GM12891 (cell line): ENCODE results near the gene EPHA8.

Experiments used
- DNase-seq: peaks from one replicate; pipeline ENCODE4 v3.0.0; 2011; ENCODE audit warnings: low spot score; ENCODE audit not compliant: insufficient read length
- FAIRE-seq: peaks from 2 replicates; lab custom pipeline; 2011; peaks lifted over from hg19 to GRCh38; lab: Jason Lieb, UNC
- PAX5 ChIP-seq: IDR thresholded peaks from 2 replicates; pipeline ENCODE4 v1.6.1; 2011; ENCODE audit warnings: low read length, moderate library complexity, mild to moderate bottlenecking; ENCODE audit not compliant: insufficient read depth, severe bottlenecking
- POLR2A ChIP-seq: IDR thresholded peaks from 2 replicates; pipeline ENCODE4 v1.6.1; 2011; ENCODE audit warnings: low read depth, low read length, control low read depth
- POLR2AphosphoS5 ChIP-seq: IDR thresholded peaks from 2 replicates; pipeline ENCODE4 v1.6.1; 2011; ENCODE audit warnings: low read depth, low read length, control low read depth
- POU2F2 ChIP-seq: IDR thresholded peaks from 2 replicates; pipeline ENCODE4 v1.6.1; 2011; ENCODE audit warnings: low read depth, mild to moderate bottlenecking, control low read depth, low read length, moderate library complexity
- SPI1 ChIP-seq: IDR thresholded peaks from 2 replicates; pipeline ENCODE4 v1.6.1; 2011; ENCODE audit warnings: low read depth, low read length, control low read depth
- TAF1 ChIP-seq: IDR thresholded peaks from 2 replicates; pipeline ENCODE4 v1.6.1; 2011; ENCODE audit warnings: low read depth, low read length, control low read depth

Gene EPHA8

DNA sequence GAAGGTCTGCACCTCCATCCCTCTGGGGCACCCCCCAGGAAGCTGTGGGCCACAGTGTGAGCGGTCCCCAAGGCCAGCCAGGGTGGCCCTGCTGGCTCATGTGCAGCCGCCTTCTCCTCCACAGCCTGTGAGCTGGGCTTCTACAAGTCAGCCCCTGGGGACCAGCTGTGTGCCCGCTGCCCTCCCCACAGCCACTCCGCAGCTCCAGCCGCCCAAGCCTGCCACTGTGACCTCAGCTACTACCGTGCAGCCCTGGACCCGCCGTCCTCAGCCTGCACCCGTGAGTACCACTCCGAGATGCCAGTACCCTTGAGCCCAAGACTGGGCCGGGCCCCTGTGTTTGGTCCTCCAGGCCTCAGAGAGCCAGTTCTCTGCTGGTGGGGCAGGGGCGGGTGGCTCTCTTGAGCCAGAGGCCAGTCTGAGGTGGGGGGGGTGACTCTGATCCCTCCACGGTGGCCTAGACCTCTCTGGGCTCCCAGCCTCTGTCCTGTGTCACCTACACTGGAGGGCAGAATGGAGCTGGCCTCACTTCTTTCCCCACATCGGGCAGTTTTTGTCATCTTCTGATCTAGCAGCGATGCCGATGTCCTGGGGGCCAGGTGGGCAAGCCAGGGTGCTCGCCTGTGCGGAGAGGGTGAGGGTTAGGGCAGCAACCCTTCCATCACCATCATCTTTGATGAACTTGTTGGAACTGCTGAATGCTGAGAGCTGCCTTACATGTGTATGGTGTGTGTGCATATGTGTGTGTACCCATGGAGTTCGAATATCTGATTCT, 23.3 kb downstream of the EPHA8 start:
- no peak for FAIRE-seq
- TF ChIP-seq SPI1 = no peak
- no peak for TF ChIP-seq TAF1
- TF ChIP-seq PAX5 = no peak
- no peak for TF ChIP-seq POLR2AphosphoS5
- TF ChIP-seq POLR2A = no peak
- TF ChIP-seq POU2F2 = no peak
- DNase-seq = no peak

DNA sequence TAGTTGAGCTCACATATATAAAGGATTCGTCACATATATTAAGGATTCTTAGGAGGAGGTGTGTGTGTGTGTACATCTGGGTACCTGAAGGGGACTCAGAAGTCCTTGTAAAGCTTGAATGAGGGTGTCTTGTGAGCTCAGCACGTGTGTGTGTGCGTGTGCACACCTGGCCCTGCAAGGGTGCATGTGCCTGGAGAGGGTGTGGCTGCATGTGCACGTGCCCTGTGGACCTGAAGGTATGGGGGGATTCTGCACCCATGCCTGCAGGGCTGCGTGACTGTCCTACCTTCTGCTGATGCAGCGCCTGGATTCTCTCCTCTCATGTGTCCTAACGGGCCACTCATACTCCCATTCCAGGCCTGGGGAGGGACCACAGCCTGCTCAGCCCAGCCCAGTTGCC, 24.0 kb downstream of the EPHA8 start:
- DNase-seq (no peak), FAIRE-seq (no peak)
- no peak for TF ChIP-seq POLR2AphosphoS5
- TF ChIP-seq POLR2A = no peak
- TF ChIP-seq POU2F2 = no peak
- TF ChIP-seq TAF1 = no peak
- TF ChIP-seq PAX5 = no peak
- no peak for TF ChIP-seq SPI1

DNA sequence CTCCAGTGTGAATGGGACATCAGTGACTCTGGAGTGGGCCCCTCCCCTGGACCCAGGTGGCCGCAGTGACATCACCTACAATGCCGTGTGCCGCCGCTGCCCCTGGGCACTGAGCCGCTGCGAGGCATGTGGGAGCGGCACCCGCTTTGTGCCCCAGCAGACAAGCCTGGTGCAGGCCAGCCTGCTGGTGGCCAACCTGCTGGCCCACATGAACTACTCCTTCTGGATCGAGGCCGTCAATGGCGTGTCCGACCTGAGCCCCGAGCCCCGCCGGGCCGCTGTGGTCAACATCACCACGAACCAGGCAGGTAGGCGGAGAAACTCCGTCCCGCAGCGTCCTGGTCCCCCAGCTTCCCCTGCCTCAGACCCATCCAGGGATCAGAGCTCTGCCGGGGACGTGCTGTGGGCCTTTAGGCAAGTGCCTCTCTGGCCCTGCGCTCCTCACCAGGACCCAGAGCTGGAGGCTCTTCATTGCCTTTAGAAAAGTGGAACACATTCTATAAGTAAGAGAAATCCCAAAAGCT, 25.7 kb downstream of the EPHA8 start:
- FAIRE-seq = no peak

DNA sequence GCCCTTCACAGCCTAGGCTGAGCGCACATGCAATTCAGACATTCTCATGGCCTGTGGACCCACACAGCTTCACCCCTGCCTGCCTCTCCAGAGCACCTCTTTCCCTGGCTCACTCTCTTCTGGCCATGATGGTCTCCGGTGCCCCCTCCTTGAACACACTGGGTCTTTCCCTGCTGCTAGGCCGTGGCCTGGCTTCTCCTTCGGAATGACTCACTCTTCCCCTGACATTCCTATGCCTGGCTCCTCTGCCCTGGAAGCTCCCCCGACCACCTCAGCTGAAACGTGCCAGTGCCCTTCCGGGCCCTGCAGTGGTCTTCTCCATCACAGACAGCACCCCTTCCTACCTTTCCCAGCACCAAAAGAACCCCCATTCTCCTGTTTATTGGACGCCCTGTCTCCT, 28.3 kb downstream of the EPHA8 start:
- TF ChIP-seq SPI1 = no peak
- no peak for TF ChIP-seq POU2F2
- no peak for TF ChIP-seq POLR2A
- TF ChIP-seq PAX5 = no peak
- TF ChIP-seq POLR2AphosphoS5 = no peak
- no peak for TF ChIP-seq TAF1
- FAIRE-seq (no peak), DNase-seq (no peak)

More for the DNA sequence above, 25.7 kb downstream of the EPHA8 start:
- no peak for DNase-seq
- TF ChIP-seq POLR2AphosphoS5 (no peak), POU2F2 (no peak), PAX5 (no peak), POLR2A (no peak), TAF1 (no peak), SPI1 (no peak)

DNA sequence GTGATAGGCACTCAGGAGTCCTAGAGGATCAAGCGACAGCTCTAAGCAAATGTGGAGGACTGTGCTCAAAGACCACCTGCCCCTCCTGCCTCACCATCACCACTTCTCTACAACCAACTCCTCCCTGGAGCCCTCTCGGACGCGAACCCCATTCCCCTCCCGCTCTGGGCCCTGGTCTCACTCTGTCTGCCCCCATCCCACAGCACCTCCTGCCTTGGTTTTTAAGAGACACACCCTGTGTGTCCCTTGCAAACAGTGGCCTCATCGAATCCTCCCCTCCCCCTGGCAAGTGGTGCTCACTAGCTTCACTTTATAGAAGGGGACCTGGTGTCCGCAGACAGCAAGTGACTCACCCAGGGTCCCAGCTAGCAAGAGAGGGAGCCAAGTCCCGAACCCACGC, 28.8 kb downstream of the EPHA8 start:
- no peak for FAIRE-seq
- DNase-seq = no peak
- no peak for TF ChIP-seq TAF1
- TF ChIP-seq POLR2A = no peak
- no peak for TF ChIP-seq SPI1
- TF ChIP-seq PAX5 = no peak
- TF ChIP-seq POLR2AphosphoS5 = no peak

DNA sequence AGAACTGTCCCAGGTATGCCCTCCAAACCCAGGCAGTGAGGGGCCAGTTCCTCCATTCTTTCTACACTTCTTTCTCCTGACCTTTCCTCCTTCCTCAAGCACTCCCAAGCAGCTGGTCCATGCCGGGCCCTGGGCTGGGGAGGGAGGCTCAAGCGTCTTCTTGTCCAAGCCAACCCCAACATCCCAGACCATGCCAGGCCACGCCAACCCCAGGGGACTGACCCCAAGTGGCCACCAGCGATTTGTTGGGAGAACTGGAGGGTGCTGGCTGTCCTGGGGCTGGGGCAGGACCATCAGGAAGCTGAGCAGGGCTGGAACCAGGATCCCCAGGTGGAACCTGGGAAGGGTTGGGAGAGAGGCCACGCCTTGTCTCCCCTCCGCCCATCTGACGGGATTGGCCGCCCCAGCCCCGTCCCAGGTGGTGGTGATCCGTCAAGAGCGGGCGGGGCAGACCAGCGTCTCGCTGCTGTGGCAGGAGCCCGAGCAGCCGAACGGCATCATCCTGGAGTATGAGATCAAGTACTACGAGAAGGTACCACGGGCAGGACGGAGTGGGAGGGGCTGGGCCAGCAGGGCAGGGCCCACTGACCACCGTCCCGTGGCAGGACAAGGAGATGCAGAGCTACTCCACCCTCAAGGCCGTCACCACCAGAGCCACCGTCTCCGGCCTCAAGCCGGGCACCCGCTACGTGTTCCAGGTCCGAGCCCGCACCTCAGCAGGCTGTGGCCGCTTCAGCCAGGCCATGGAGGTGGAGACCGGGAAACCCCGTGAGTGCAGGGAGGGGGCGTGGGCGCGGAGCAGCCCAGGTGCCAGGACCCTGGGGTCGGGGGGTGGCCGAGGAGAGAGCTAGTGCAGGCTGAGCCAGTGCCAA, 29.9 kb downstream of the EPHA8 start:
- FAIRE-seq = no peak
- no peak for DNase-seq
- TF ChIP-seq POU2F2 (no peak), TAF1 (no peak), SPI1 (no peak), PAX5 (no peak), POLR2AphosphoS5 (no peak), POLR2A (no peak)

DNA sequence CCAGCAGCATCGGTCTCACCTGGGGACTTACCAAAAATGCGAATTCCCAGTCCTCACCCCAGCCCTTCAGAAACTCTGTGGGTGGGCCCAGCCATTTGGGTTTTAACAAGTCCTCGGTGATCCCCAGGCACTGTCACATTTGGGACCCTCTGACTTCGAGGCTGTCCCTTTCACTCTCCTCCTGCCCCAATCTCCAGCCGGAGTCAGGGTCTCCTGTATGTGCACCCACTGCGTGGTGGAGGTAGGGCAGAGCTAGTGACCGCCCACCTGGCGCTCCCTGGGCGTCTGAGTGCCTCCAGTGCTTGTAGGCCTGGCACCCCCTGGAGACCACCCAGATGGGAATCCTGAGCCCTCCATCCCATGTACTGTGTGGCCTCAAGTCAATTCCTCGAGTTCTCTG, 31.1 kb downstream of the EPHA8 start:
- FAIRE-seq (no peak), DNase-seq (no peak)
- TF ChIP-seq SPI1 (no peak), POLR2A (no peak), POU2F2 (no peak), TAF1 (no peak), PAX5 (no peak), POLR2AphosphoS5 (no peak)

DNA sequence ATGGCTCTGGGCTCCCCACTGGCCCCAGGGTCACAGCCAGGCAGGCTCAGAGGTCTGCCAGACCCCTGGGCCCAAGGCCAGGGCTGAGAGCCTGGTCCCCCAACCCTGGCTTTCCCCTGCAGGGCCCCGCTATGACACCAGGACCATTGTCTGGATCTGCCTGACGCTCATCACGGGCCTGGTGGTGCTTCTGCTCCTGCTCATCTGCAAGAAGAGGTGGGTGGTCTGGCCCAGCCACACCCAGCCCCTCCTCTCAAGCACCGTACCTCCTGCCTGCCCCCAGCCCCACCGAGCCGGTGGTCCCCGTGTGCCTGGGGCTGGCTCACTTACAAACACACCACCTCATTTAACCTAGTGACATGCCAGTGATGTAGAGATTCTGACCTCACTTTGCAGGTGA, 31.8 kb downstream of the EPHA8 start:
- TF ChIP-seq POU2F2 (no peak), SPI1 (no peak), PAX5 (no peak), POLR2AphosphoS5 (no peak), TAF1 (no peak), POLR2A (no peak)
- FAIRE-seq (no peak), DNase-seq (no peak)

DNA sequence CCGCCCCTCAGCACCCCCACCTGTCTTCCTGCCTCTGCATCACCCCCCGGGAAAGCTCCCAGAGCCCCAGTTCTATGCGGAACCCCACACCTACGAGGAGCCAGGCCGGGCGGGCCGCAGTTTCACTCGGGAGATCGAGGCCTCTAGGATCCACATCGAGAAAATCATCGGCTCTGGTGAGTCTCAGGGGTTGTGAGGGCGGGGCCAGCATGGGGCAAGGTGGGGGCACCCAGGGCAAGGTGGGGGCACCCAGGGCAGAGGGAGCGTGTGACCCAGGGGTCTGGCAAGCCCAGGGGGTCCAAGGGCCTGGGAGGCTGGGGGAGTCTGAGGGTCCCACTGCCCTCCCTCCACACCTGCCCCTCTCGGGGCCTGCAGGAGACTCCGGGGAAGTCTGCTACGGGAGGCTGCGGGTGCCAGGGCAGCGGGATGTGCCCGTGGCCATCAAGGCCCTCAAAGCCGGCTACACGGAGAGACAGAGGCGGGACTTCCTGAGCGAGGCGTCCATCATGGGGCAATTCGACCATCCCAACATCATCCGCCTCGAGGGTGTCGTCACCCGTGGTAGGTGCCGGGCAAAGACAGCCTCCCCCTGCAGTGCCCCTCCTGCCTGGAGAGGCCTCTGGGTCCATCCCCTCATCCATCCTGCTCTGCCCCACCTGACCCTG, 34.1 kb downstream of the EPHA8 start:
- no peak for FAIRE-seq
- TF ChIP-seq POLR2AphosphoS5 (no peak), TAF1 (no peak), POLR2A (no peak)
- no peak for DNase-seq
